Keratinocyte (primary cell): ENCODE data around the gene SELENBP1. TPM values are rescaled to one million over a fixed set of nuclear protein-coding genes. Genes with fewer than 3 reads are reported as not detected.

Experiments used
- DNase-seq: peaks from one replicate; pipeline ENCODE4 v3.0.0-alpha.2; 2011; ENCODE audit warnings: low read depth, missing footprints, low spot score
- FAIRE-seq: peaks from 2 replicates; lab custom pipeline; 2011; peaks lifted over from hg19 to GRCh38; lab: Jason Lieb, UNC
- H2AFZ ChIP-seq: 2 replicates; pipeline ENCODE4 v1.6.0; 2012; ENCODE audit warnings: low read length, control low read depth, inconsistent platforms; ENCODE audit not compliant: control insufficient read depth
- H3K27ac ChIP-seq: 2 replicates; pipeline ENCODE4 v1.5.1; 2011; ENCODE audit warnings: low read length; ENCODE audit not compliant: control insufficient read depth, insufficient read depth
- H3K27me3 ChIP-seq: 3 replicates; pipeline ENCODE4 v1.6.0; 2011; ENCODE audit warnings: low read length; ENCODE audit not compliant: control insufficient read depth, insufficient read depth; ENCODE audit errors: extremely low read depth
- H3K36me3 ChIP-seq, 2 experiments: 2 replicates in 1 of 2; 3 replicates in 1 of 2; pipeline ENCODE4 v1.5.1; 2011; ENCODE audit warnings: low read length in 2 of 2, mild to moderate bottlenecking in 1 of 2; ENCODE audit not compliant: control insufficient read depth in 2 of 2, insufficient read depth in 2 of 2; ENCODE audit errors: extremely low read depth in 1 of 2
- H3K4me1 ChIP-seq: 3 replicates; pipeline ENCODE4 v1.5.1; 2011; ENCODE audit warnings: low read length; ENCODE audit not compliant: control insufficient read depth, insufficient read depth; ENCODE audit errors: extremely low read depth
- H3K4me2 ChIP-seq: 3 replicates; pipeline ENCODE4 v1.6.0; 2011; ENCODE audit warnings: low read depth, low read length; ENCODE audit not compliant: control insufficient read depth, insufficient read depth; ENCODE audit errors: extremely low read depth
- H3K4me3 ChIP-seq, 3 experiments: fragments of 200-600 bp in 1 of 3; sonication (generic) in 1 of 3; 2 replicates in 2 of 3; 3 replicates in 1 of 3; pipeline ENCODE4 v1.5.1; 2011 to 2016; ENCODE audit warnings: low read length in 3 of 3, mild to moderate bottlenecking in 3 of 3, control low read depth in 2 of 3, inconsistent platforms in 1 of 3, low read depth in 1 of 3, mixed read lengths in 1 of 3, mixed run types in 1 of 3, moderate library complexity in 1 of 3; ENCODE audit not compliant: control insufficient read depth in 2 of 3, insufficient read depth in 2 of 3; ENCODE audit errors: extremely low read depth in 1 of 3
- H3K79me2 ChIP-seq: 2 replicates; pipeline ENCODE4 v1.6.0; 2012; ENCODE audit warnings: low read length; ENCODE audit not compliant: control insufficient read depth, insufficient read depth
- H3K9ac ChIP-seq: 3 replicates; pipeline ENCODE4 v1.6.0; 2011; ENCODE audit warnings: low read length; ENCODE audit not compliant: control insufficient read depth, insufficient read depth; ENCODE audit errors: extremely low read depth
- H3K9me1 ChIP-seq: 3 replicates; pipeline ENCODE4 v1.6.0; 2011; ENCODE audit warnings: low read length; ENCODE audit not compliant: control insufficient read depth, insufficient read depth; ENCODE audit errors: extremely low read depth
- H3K9me3 ChIP-seq: 2 replicates; pipeline ENCODE4 v1.5.1; 2012; ENCODE audit warnings: low read depth, low read length; ENCODE audit not compliant: control insufficient read depth
- H4K20me1 ChIP-seq: 3 replicates; pipeline ENCODE4 v1.6.0; 2011; ENCODE audit warnings: low read length; ENCODE audit not compliant: control insufficient read depth, insufficient read depth; ENCODE audit errors: extremely low read depth
- EZH2 ChIP-seq: IDR thresholded peaks from one replicate; pipeline ENCODE4 v1.6.1; 2012; ENCODE audit warnings: inconsistent platforms, mild to moderate bottlenecking, low read length, moderate library complexity
- dilution Hi-C: fragments of 300-500 bp; cut with MboI; formaldehyde crosslinking; loops from one replicate; pipeline ENCODE4 v1.7.0; 2020; ENCODE audit warnings: low sequenced_read_pairs; ENCODE audit not compliant: extremely low pct_ligation_motif_present
- polyA plus RNA-seq, 5 experiments: library from polyadenylated mRNA; depleted of rRNA in 3 of 5; stranded (reverse) in 3 of 5; stranded (forward) in 1 of 5; unstranded in 1 of 5; fragments of >200 nt; gene quantifications; 1 replicate in 1 of 5; 2 replicates in 3 of 5; 3 replicates in 1 of 5; pipeline versions ENCODE4 v1.2.1 to v1.2.3, GENCODE V29; 2011 to 2012; ENCODE audit warnings: missing spikeins in 2 of 5, low read depth in 1 of 5, low replicate concordance in 1 of 5
- TF ChIP-seq, protein P1 (sequence below), 3 experiments: IDR thresholded peaks in 1 of 3; conservative IDR thresholded peaks in 1 of 3; optimal IDR thresholded peaks in 1 of 3; 2 replicates in 2 of 3; 3 replicates in 1 of 3; pipeline versions ENCODE3 to v1.5.1; 2011; ENCODE audit warnings: low read length in 3 of 3, mild to moderate bottlenecking in 3 of 3, moderate library complexity in 2 of 3, control low read depth in 1 of 3, inconsistent platforms in 1 of 3; ENCODE audit not compliant: insufficient read depth in 2 of 3; ENCODE audit errors: extremely low read depth in 1 of 3

SELENBP1 gene
- polyA plus RNA-seq, 1 donor (not counting 4 experiments of a cell fraction or from before 2014, with no cell fraction given) = 3.0 TPM

GRCh38 chr1:151364996-151365395, 7.5 kb downstream of the SELENBP1 start:
- dilution Hi-C loops = no loop called here
- H3K9me3 ChIP-seq = peaks cover 6% of the 10 kb centered on the region
- TF ChIP-seq, protein P1, sequence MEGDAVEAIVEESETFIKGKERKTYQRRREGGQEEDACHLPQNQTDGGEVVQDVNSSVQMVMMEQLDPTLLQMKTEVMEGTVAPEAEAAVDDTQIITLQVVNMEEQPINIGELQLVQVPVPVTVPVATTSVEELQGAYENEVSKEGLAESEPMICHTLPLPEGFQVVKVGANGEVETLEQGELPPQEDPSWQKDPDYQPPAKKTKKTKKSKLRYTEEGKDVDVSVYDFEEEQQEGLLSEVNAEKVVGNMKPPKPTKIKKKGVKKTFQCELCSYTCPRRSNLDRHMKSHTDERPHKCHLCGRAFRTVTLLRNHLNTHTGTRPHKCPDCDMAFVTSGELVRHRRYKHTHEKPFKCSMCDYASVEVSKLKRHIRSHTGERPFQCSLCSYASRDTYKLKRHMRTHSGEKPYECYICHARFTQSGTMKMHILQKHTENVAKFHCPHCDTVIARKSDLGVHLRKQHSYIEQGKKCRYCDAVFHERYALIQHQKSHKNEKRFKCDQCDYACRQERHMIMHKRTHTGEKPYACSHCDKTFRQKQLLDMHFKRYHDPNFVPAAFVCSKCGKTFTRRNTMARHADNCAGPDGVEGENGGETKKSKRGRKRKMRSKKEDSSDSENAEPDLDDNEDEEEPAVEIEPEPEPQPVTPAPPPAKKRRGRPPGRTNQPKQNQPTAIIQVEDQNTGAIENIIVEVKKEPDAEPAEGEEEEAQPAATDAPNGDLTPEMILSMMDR (optimal IDR thresholded peaks at IDR 0.05 in 1 of 3, IDR thresholded peaks at IDR 0.05 in 1 of 3, conservative IDR thresholded peaks at IDR 0.05 in 1 of 3; ENCODE audit: extremely low read depth in 1 of 3, insufficient read depth in 2 of 3, low read length in 3 of 3) = no peak
- TF ChIP-seq EZH2 = no peak
- H2AFZ ChIP-seq = no peak overlapping the region
- H3K9ac ChIP-seq = no peak overlapping the region
- H3K36me3 ChIP-seq = no peaks in the 10 kb centered on the region
- no peak for FAIRE-seq
- H3K9me1 ChIP-seq = no peaks in the 10 kb centered on the region
- H3K4me3 ChIP-seq = no peak overlapping the region
- H3K4me1 ChIP-seq = no peaks in the 10 kb centered on the region
- no peak overlapping the region for H3K4me2 ChIP-seq
- no peaks in the 10 kb centered on the region for H3K79me2 ChIP-seq
- H3K27ac ChIP-seq = no peak overlapping the region
- H4K20me1 ChIP-seq = no peaks in the 10 kb centered on the region
- no peaks in the 10 kb centered on the region for H3K27me3 ChIP-seq
- no peak for DNase-seq

GRCh38 chr1:151362308-151363155, 10.0 kb downstream of the SELENBP1 start:
- Histone ChIP-seq H4K20me1 (no peaks in the 10 kb centered on the region), H3K27ac (no peak overlapping the region), H3K27me3 (no peaks in the 10 kb centered on the region), H3K36me3 (no peaks in the 10 kb centered on the region), H3K79me2 (no peaks in the 10 kb centered on the region), H3K9me3 (peaks cover 6% of the 10 kb centered on the region), H3K9ac (no peak overlapping the region), H2AFZ (no peak overlapping the region), H3K4me3 (no peak overlapping the region), H3K4me1 (no peaks in the 10 kb centered on the region), H3K4me2 (no peak overlapping the region), H3K9me1 (no peaks in the 10 kb centered on the region)
- TF ChIP-seq, protein P1 (optimal IDR thresholded peaks at IDR 0.05 in 1 of 3, IDR thresholded peaks at IDR 0.05 in 1 of 3, conservative IDR thresholded peaks at IDR 0.05 in 1 of 3; ENCODE audit: extremely low read depth in 1 of 3, insufficient read depth in 2 of 3, low read length in 3 of 3) = no peak
- no peak for TF ChIP-seq EZH2
- DNase-seq (no peak), FAIRE-seq (no peak)
- dilution Hi-C loops = no loop called here
